Measurements from ENCODE around the gene CNTN5. TPM values are rescaled to one million over a fixed set of nuclear protein-coding genes. Genes with fewer than 3 reads are reported as not detected.
A peak's percentile ranks its signal among the peaks of the same experiment; 100 is the strongest.

The CNTN5 gene
- total RNA-seq, 2 donors from 2014 or later, result 1.4 to 3.3 TPM

- H3K4me3 ChIP-seq (ENCODE audit: low read length), result no peak overlapping the region
- H3K4me1 ChIP-seq (ENCODE audit: control insufficient read depth, insufficient read depth, low read length), result no peaks in the 10 kb centered on the region
- Mint-ChIP-seq H3K27ac (no peak overlapping the region), H3K36me3 (ENCODE audit: low read depth) (no peaks in the 10 kb centered on the region), H3K4me3 (no peak overlapping the region), H3K9me3 (no peaks in the 10 kb centered on the region), H3K4me1 (peaks cover 6% of the 10 kb centered on the region), H3K27me3 (ENCODE audit: insufficient read depth) (no peaks in the 10 kb centered on the region)
- H3K9me3 ChIP-seq (ENCODE audit: control insufficient read depth, low read length), result no peaks in the 10 kb centered on the region
- no peaks in the 10 kb centered on the region for H3K36me3 ChIP-seq (ENCODE audit: control insufficient read depth, insufficient read depth, low read length)
- no peak overlapping the region for H3K9ac ChIP-seq (ENCODE audit: extremely low read depth, low read length, poor library complexity, severe bottlenecking)
- no peaks in the 10 kb centered on the region for H3K27me3 ChIP-seq (ENCODE audit: control insufficient read depth, insufficient read depth, low read length, poor library complexity, severe bottlenecking)
- no peak overlapping the region for H3K27ac ChIP-seq (ENCODE audit: low read depth, low read length)
- no peak for TF ChIP-seq CTCF (conservative IDR thresholded peaks at IDR 0.05)
- 83 to 100% methylated on average over 3 to 4 of the region's 4 CpGs for WGBS, 2 experiments (ENCODE audit: insufficient coverage in 1 of 2, insufficient read length in 1 of 2)
- DNase-seq, result no peak
Measured at GRCh38 chr11:100068116-100068515, 1047.4 kb downstream of the CNTN5 start.

GRCh38 chr11:100072131-100072530 lies 1051.4 kb downstream of the CNTN5 start:
- DNase-seq, result peak; percentile 45

GRCh38 chr11:100080381-100080780 lies 1059.6 kb downstream of the CNTN5 start:
- H3K9me3 ChIP-seq (ENCODE audit: control insufficient read depth, low read length), result no peaks in the 10 kb centered on the region
- no peak overlapping the region for H3K27ac Mint-ChIP-seq
- H3K36me3 ChIP-seq (ENCODE audit: control insufficient read depth, insufficient read depth, low read length), result no peaks in the 10 kb centered on the region
- no peaks in the 10 kb centered on the region for H3K4me1 Mint-ChIP-seq
- no peaks in the 10 kb centered on the region for H3K4me1 ChIP-seq (ENCODE audit: control insufficient read depth, insufficient read depth, low read length)
- 80% methylated on average over 1 of the region's 2 CpGs; no CpG with 5 or more reads in 1 of the 2 experiments for WGBS, 2 experiments (ENCODE audit: insufficient coverage in 1 of 2, insufficient read length in 1 of 2)
- H3K9ac ChIP-seq (ENCODE audit: extremely low read depth, low read length, poor library complexity, severe bottlenecking), result no peak overlapping the region
- H3K4me3 Mint-ChIP-seq, result no peak overlapping the region
- no peak for TF ChIP-seq CTCF (conservative IDR thresholded peaks at IDR 0.05)
- DNase-seq, result no peak
- no peaks in the 10 kb centered on the region for H3K36me3 Mint-ChIP-seq (ENCODE audit: low read depth)
- H3K27me3 ChIP-seq (ENCODE audit: control insufficient read depth, insufficient read depth, low read length, poor library complexity, severe bottlenecking), result no peaks in the 10 kb centered on the region
- H3K4me3 ChIP-seq (ENCODE audit: low read length), result no peak overlapping the region
- no peak overlapping the region for H3K27ac ChIP-seq (ENCODE audit: low read depth, low read length)
- H3K9me3 Mint-ChIP-seq, result no peaks in the 10 kb centered on the region
- H3K27me3 Mint-ChIP-seq (ENCODE audit: insufficient read depth), result no peaks in the 10 kb centered on the region

More at GRCh38 chr11:100072131-100072530, 1051.4 kb downstream of the CNTN5 start:
- H3K36me3 ChIP-seq (ENCODE audit: control insufficient read depth, insufficient read depth, low read length), result no peaks in the 10 kb centered on the region
- H3K27ac ChIP-seq (ENCODE audit: low read depth, low read length), result no peak overlapping the region
- no peak overlapping the region for H3K4me3 ChIP-seq (ENCODE audit: low read length)
- no peaks in the 10 kb centered on the region for H3K9me3 Mint-ChIP-seq
- peaks cover 6% of the 10 kb centered on the region for H3K4me1 Mint-ChIP-seq
- no peaks in the 10 kb centered on the region for H3K9me3 ChIP-seq (ENCODE audit: control insufficient read depth, low read length)
- no peaks in the 10 kb centered on the region for H3K36me3 Mint-ChIP-seq (ENCODE audit: low read depth)
- no peak overlapping the region for H3K4me3 Mint-ChIP-seq
- H3K27me3 ChIP-seq (ENCODE audit: control insufficient read depth, insufficient read depth, low read length, poor library complexity, severe bottlenecking), result no peaks in the 10 kb centered on the region
- no peaks in the 10 kb centered on the region for H3K27me3 Mint-ChIP-seq (ENCODE audit: insufficient read depth)
- no peaks in the 10 kb centered on the region for H3K4me1 ChIP-seq (ENCODE audit: control insufficient read depth, insufficient read depth, low read length)
- no peak overlapping the region for H3K27ac Mint-ChIP-seq
- TF ChIP-seq CTCF (conservative IDR thresholded peaks at IDR 0.05), result no peak
- no peak overlapping the region for H3K9ac ChIP-seq (ENCODE audit: extremely low read depth, low read length, poor library complexity, severe bottlenecking)
